IPS-18a (cell line): ENCODE measurements around the gene MKNK2.

Source experiments
- H3K27ac ChIP-seq: one replicate; pipeline ENCODE4 v1.5.1; 2013; ENCODE audit warnings: low read length
- H3K27me3 ChIP-seq: one replicate; pipeline ENCODE4 v1.6.1; 2013; ENCODE audit warnings: mild to moderate bottlenecking, low read length; ENCODE audit not compliant: control insufficient read depth, insufficient read depth
- H3K36me3 ChIP-seq: one replicate; pipeline ENCODE4 v1.6.1; 2013; ENCODE audit warnings: low read depth, low read length; ENCODE audit not compliant: control insufficient read depth
- H3K4me1 ChIP-seq: one replicate; pipeline ENCODE4 v1.6.1; 2013; ENCODE audit warnings: low read depth, low read length; ENCODE audit not compliant: control insufficient read depth
- H3K4me3 ChIP-seq: one replicate; pipeline ENCODE4 v1.5.1; 2013; ENCODE audit warnings: low read length
- H3K9ac ChIP-seq: one replicate; pipeline ENCODE4 v1.6.1; 2013; ENCODE audit warnings: mild to moderate bottlenecking, low read length, moderate library complexity
- H3K9me3 ChIP-seq: one replicate; pipeline ENCODE4 v1.6.1; 2013; ENCODE audit warnings: low read depth, low read length; ENCODE audit not compliant: control insufficient read depth

MKNK2 gene

GRCh38 chr19:2051773-2052704, 995 bp upstream of the MKNK2 start:
- Histone ChIP-seq H3K4me3 (peak overlapping the region; percentile 34), H3K9me3 (no peaks in the 10 kb centered on the region), H3K9ac (no peak overlapping the region), H3K4me1 (no peaks in the 10 kb centered on the region), H3K27me3 (no peaks in the 10 kb centered on the region), H3K27ac (no peak overlapping the region), H3K36me3 (no peaks in the 10 kb centered on the region)

GRCh38 chr19:2050349-2050990, 574 bp downstream of the MKNK2 start:
- Histone ChIP-seq H3K36me3 (peaks cover 5% of the 10 kb centered on the region), H3K27ac (no peak overlapping the region), H3K9ac (peak overlapping the region; percentile 47), H3K4me1 (no peaks in the 10 kb centered on the region), H3K4me3 (peak overlapping the region; percentile 73), H3K9me3 (no peaks in the 10 kb centered on the region), H3K27me3 (no peaks in the 10 kb centered on the region)

- Histone ChIP-seq H3K4me3 (peak overlapping the region; percentile 73), H3K36me3 (peaks cover 12% of the 10 kb centered on the region), H3K27me3 (no peaks in the 10 kb centered on the region), H3K27ac (no peak overlapping the region), H3K9me3 (no peaks in the 10 kb centered on the region), H3K9ac (peak overlapping the region; percentile 47), H3K4me1 (no peaks in the 10 kb centered on the region)
Measured at GRCh38 chr19:2049741-2050348, 1.2 kb downstream of the MKNK2 start.

- Histone ChIP-seq H3K9ac (no peak overlapping the region), H3K9me3 (no peaks in the 10 kb centered on the region), H3K4me1 (no peaks in the 10 kb centered on the region)
Measured at GRCh38 chr19:2048959-2049740, 1.9 kb downstream of the MKNK2 start.

GRCh38 chr19:2048104-2048958, 2.7 kb downstream of the MKNK2 start:
- Histone ChIP-seq H3K9ac (no peak overlapping the region), H3K9me3 (no peaks in the 10 kb centered on the region), H3K27ac (no peak overlapping the region), H3K4me3 (no peak overlapping the region), H3K27me3 (no peaks in the 10 kb centered on the region), H3K36me3 (peaks cover 15% of the 10 kb centered on the region), H3K4me1 (no peaks in the 10 kb centered on the region)

More at GRCh38 chr19:2048959-2049740, 1.9 kb downstream of the MKNK2 start:
- Histone ChIP-seq H3K27ac (no peak overlapping the region), H3K4me3 (peak overlapping the region; percentile 73), H3K27me3 (no peaks in the 10 kb centered on the region), H3K36me3 (peaks cover 15% of the 10 kb centered on the region)

GRCh38 chr19:2047449-2048103, 3.5 kb downstream of the MKNK2 start:
- Histone ChIP-seq H3K36me3 (peaks cover 15% of the 10 kb centered on the region), H3K4me1 (peaks cover 2% of the 10 kb centered on the region), H3K9ac (no peak overlapping the region), H3K27ac (no peak overlapping the region), H3K9me3 (no peaks in the 10 kb centered on the region), H3K4me3 (no peak overlapping the region), H3K27me3 (no peaks in the 10 kb centered on the region)

DNA sequence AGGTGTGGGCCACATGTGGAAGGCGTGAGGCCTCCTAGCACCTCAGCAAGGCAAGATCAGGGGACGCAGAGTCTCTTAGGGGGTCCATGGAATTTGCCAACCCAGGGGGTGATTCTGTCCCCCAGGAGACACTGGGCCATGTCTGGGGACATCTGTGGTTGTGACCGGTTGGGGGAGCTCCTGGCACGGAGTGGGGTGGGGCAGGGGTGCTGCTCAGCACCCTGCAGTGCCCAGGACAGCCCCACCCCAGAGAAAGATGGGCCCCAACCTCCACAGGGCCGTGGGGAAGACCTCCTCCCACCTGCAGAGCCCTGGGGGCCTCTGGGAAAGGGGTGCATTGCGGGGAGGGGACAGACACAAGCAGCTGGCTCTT, 4.0 kb downstream of the MKNK2 start:
- peaks cover 5% of the 10 kb centered on the region for H3K4me1 ChIP-seq
- no peaks in the 10 kb centered on the region for H3K9me3 ChIP-seq
- H3K36me3 ChIP-seq: peaks cover 15% of the 10 kb centered on the region
- H3K27ac ChIP-seq: no peak overlapping the region
- no peaks in the 10 kb centered on the region for H3K27me3 ChIP-seq
- no peak overlapping the region for H3K4me3 ChIP-seq
- H3K9ac ChIP-seq: no peak overlapping the region

- Histone ChIP-seq H3K9me3 (no peaks in the 10 kb centered on the region), H3K36me3 (peaks cover 15% of the 10 kb centered on the region), H3K4me1 (peaks cover 8% of the 10 kb centered on the region), H3K27ac (no peak overlapping the region), H3K9ac (no peak overlapping the region), H3K4me3 (no peak overlapping the region), H3K27me3 (no peaks in the 10 kb centered on the region)
Measured at GRCh38 chr19:2046046-2046907, 4.8 kb downstream of the MKNK2 start.

- H3K36me3 ChIP-seq: peaks cover 18% of the 10 kb centered on the region
- no peak overlapping the region for H3K9ac ChIP-seq
- H3K4me1 ChIP-seq: peaks cover 8% of the 10 kb centered on the region
- no peaks in the 10 kb centered on the region for H3K27me3 ChIP-seq
- no peak overlapping the region for H3K27ac ChIP-seq
- no peak overlapping the region for H3K4me3 ChIP-seq
- no peaks in the 10 kb centered on the region for H3K9me3 ChIP-seq
Measured at GRCh38 chr19:2045501-2046045, 5.5 kb downstream of the MKNK2 start.
